NOMO-1 treated with dmso at 0.1 percent for 144 hours (cell line): ENCODE data around the gene C3AR1.
"Not testable (repeated sequence)": the region's sequence is repeated elsewhere in the genome, so short reads cannot be mapped to it uniquely, and the experiment has no call there.

Source experiments
- DNase-seq: peaks from one replicate; lab custom pipeline; 2025; ENCODE audit not compliant: unreplicated experiment; lab: John Stamatoyannopoulos, UW

C3AR1 gene

GRCh38 chr12:8031017-8031416 lies 35.1 kb downstream of the C3AR1 start:
- DNase-seq = not testable (repeated sequence)

DNA sequence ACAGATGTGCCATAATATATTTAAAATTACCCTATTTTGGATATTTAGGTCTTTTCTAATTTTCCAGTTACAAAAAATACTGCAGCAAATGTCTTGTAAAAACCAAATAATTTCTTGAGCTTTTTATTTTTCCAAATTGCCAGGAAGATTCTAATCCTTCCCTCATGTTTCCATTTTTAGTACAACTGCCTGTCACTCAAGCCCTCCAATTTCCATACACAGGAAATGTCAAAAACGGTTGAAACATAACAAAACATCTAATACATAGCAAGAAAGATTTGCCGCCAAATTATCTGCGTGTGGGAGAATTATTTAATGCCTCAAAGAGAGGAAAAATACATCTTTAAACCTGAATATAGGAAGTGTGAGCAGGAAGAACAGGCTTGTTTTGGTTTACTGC lies 36.0 kb downstream of the C3AR1 start:
- no peak for DNase-seq

- DNase-seq = no peak
Observed at GRCh38 chr12:8028267-8028666, 37.9 kb downstream of the C3AR1 start.

DNA sequence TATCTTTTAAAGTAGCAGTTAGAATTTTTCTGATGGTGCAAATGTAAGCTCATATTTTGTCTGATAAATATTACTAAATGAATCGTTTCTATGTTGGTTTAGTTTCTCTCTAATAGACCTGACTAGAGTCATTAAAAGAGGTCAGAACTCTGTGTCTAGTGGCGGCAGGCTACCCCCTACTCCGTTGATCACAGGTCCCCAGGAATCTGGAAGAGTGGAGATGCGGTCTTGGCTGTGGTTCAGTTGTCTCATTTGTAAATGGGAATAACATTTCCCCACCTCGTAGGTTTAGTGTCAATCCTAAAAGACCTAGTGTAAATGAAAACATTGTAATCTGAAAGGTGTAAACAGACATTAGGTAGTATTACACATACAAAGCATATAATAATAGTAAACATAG lies 38.3 kb downstream of the C3AR1 start:
- DNase-seq = no peak

DNA sequence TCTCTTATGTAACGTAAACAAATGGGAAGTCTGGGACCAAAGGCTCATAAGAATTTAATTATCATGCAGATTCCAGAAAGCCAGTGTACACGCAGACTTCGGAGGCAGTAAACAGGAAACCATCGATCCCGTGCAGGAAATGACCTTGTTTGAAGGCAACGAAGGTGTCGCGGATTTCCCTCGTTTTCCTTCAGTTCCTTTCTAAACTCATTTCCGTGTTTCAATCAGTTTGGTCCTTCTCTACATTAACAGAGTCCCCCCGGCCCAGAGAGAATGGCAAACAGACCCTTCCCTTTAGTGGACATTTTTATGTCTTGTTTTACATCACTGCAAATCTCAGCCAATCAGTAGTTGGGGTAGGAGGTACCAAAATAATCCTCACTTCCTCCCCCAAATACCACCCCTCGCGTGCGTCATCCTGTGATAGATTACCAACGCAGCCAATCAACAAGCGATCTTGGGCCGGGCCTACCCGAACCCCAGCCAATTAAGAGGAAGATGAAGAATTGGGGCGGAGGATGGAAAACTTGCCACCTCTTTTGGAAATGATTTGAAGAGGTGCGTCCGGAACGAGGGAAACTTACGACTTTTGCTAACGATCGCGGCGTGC lies 39.8 kb downstream of the C3AR1 start:
- DNase-seq = peak; percentile 95

DNA sequence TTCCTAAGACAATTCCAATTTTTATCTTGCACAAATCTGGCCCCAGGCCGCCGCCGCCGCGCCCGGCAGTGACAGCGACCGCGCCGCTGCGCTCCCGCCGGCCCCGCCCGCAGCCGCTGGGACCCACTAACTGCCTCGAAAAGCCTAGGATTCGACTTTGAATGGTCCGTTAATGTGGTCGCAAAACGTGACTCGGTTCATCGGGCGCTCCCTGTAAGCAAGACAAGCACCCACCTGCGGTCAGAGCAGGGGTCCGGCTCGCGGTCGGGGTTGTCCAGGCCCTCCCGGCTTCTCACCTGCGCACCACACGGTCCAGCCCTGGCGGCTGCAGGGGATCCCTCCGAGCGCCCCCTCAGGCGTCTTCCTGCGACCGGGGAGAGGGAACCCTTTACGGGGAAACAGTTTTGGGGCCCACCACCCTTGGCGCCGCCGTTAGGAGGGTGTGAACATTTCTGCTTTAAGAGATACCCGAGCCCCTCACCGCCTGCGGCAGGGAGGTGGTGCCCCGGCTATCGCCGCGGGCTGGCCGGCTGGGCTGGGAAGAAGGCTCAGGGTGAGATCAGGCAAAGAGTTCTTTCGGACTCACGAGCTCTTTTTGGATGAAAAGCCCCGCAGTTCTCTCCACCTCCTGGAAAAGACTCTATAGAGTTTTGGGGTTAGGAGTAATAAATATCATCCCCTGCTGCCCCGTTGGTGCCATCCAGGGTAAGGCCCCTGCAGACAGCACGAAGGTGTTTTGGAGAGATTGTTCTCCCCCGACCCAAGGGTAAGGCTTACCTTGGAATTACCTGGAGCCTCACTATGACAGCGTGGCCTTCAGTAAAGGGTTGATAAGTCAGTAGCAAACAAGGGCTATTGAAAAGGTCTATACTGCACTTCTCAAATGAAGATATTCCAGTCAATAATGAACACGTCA lies 47.2 kb downstream of the C3AR1 start:
- DNase-seq = peak; percentile 17

- DNase-seq = not testable (repeated sequence)
Observed at GRCh38 chr12:8018213-8018612, 47.9 kb downstream of the C3AR1 start.

GRCh38 chr12:8014836-8015235 lies 51.3 kb downstream of the C3AR1 start:
- DNase-seq = no peak

DNA sequence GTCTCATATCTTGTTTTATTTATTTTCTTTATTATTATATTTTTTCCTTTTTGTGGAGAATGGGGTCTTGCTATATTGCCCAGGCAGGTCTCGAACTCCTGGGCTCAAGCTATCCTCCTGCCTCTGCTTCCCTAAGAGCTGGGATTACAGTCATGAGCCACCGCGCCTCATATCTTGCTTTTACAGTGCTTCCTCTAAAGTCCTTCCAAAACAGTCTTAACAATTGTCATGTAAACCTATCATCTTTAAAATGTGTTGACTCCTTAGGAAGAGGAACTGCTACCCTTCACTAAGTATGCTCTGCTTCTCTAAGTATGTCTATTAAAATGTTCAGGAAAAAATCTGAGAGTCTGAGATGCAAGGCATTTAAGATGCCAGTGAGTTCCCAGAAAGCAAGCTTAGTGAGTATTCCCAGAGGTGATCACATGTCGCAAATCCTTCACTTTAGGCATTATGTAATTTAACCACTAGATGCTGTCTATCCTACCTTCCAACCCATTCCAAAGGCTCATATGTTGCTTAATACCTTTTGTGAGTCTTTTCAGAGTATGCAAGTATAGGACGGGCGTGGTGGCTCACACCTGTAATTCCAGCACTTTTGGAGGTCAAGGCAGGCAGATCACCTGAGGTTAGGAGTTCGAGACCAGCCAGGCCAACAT lies 53.4 kb downstream of the C3AR1 start:
- DNase-seq = no peak

- no peak for DNase-seq
Observed at GRCh38 chr12:8011331-8011730, 54.8 kb downstream of the C3AR1 start.
